GM12875 (cell line): ENCODE results near the gene LUZP1.
"Not testable (repeated sequence)": the region's sequence is repeated elsewhere in the genome, so short reads cannot be mapped to it uniquely, and the experiment has no call there.

Source experiments
- H3K4me3 ChIP-seq: one replicate; pipeline ENCODE4 v1.5.1; 2011; ENCODE audit warnings: low read depth, low read length, control low read depth
- TF ChIP-seq, protein P1 (sequence below): IDR thresholded peaks from 2 replicates; pipeline ENCODE4 v1.5.1; 2011; ENCODE audit warnings: low read depth, mild to moderate bottlenecking, control low read depth, inconsistent platforms, low read length, moderate library complexity, borderline replicate concordance; ENCODE audit not compliant: insufficient read depth

LUZP1 gene

DNA sequence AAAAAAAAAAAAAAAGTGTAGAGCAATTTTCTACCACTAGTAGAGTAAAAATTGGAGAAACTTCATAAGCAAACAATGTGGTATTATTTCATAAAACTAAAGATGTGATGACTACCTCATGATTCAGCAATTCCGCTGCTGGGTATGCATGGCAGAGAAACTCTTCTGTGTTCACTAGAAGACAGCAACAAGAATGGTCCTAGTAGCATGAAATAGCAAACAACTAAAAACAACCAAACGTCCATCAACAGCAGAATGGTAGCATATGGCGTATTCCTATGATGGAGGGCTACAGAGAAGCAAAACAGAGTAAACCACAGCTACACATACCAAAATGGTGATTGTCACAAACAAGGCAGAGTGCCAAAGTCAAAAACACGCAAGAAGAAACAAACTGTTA lies 29.7 kb upstream of the LUZP1 start:
- H3K4me3 ChIP-seq: no peak overlapping the region
- TF ChIP-seq, protein P1, sequence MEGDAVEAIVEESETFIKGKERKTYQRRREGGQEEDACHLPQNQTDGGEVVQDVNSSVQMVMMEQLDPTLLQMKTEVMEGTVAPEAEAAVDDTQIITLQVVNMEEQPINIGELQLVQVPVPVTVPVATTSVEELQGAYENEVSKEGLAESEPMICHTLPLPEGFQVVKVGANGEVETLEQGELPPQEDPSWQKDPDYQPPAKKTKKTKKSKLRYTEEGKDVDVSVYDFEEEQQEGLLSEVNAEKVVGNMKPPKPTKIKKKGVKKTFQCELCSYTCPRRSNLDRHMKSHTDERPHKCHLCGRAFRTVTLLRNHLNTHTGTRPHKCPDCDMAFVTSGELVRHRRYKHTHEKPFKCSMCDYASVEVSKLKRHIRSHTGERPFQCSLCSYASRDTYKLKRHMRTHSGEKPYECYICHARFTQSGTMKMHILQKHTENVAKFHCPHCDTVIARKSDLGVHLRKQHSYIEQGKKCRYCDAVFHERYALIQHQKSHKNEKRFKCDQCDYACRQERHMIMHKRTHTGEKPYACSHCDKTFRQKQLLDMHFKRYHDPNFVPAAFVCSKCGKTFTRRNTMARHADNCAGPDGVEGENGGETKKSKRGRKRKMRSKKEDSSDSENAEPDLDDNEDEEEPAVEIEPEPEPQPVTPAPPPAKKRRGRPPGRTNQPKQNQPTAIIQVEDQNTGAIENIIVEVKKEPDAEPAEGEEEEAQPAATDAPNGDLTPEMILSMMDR: no peak

DNA sequence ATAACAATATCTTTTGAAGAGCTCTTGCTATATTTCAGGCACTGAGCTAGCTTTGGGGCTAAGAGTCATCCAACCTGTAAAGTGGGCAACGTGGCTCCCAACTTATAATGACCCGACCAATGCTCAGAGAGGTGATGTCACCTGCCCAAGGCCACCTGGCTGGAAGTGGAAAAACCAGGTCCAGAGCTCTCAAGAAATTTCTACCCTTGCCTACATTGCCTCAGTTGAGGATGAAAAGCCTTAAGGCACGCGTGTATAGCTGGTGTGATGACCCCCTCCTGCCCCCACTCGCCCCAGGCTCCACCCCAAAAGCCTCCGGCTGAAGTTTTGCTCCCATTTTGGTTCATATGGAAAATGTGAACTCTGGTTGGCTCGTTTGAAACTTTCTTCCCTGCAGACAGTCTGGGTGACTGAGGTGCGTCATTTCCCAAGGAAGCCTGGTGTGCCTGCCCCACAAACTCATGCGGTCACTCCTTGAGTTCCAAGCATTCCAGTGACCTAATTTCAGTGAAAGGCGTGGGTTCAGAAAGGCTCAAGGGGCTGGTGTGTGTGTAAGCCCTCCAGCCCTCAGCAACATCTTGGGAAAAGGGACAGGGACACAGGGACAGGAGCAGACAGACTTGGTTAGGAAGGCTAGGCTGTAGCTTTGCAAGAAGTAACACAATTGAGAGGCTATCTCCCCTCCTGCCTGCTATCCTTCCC lies 28.1 kb upstream of the LUZP1 start:
- H3K4me3 ChIP-seq: no peak overlapping the region
- TF ChIP-seq, protein P1: no peak

DNA sequence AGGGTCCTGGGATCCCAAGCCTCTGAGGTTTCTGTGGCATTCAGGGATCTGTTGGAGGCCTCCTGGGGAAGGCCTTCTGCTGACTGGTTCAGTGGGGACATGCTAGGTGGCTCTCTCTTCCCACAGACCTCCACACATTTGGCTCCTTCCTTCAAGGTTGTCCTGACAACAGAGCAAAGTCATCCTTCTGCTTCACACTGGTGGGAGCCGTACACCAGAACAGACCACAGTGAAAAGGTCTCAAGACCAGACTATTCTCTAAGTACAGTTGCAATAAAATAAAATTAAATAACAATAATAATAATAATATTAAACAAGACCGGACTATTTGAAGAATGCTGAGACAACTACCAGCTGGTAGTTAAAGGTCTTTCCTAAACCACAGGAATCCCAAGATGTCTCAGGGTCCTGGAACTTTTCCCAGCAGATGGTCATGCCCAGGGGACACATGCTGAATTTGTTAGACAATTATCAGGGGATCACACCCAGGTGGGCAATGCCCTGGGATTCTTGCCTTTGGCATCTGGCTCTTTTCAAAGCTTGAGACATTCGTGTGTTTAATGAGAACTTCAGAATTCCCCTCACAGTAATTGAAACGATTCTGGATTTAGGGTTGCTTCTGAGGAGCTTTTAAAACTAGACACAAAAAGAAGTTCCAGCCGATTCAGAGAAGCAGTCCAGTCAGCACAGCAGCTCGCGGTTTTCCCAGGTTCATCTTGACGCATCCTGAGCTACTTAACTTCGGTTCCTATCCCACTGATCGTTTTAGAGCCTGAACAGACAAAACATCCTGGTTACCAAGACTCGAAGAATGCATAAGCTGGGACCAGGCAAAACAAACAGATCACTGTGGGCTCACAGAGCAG lies 25.7 kb upstream of the LUZP1 start:
- TF ChIP-seq, protein P1: no peak
- no peak overlapping the region for H3K4me3 ChIP-seq

DNA sequence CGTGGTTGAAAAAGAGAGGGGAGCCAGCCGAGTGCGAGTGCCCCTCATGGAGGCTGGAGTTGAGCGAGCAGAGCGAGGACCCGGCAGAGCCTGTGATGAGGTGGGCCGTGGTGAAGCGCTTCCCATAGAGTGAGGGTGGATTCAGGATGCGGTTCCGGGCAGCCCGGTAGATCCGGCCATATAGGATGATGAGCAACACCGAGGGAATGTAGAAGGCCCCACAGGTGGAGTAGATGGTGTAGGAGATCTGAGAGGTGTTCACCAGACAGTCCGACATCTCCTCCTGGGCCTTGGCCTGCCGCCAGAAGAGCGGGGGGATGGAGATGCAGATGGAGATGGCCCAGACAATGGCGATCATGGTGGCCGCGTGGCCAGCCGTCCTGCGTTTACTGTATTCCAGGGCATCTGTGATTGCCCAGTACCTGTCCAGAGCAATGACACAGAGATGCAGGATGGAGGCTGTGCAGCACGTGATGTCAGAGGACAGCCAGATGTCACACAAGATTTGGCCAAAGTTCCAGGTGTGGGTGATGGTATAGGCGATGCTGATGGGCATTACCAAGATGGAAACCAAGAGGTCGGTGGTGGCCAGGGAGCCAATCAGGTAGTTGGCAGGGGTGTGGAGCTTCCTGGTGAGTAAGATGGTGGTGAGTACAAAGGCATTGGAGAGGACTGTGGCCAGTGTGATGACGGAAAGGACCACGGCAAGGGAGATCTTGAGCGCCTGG lies 24.9 kb upstream of the LUZP1 start:
- no peak overlapping the region for H3K4me3 ChIP-seq
- TF ChIP-seq, protein P1: no peak

DNA sequence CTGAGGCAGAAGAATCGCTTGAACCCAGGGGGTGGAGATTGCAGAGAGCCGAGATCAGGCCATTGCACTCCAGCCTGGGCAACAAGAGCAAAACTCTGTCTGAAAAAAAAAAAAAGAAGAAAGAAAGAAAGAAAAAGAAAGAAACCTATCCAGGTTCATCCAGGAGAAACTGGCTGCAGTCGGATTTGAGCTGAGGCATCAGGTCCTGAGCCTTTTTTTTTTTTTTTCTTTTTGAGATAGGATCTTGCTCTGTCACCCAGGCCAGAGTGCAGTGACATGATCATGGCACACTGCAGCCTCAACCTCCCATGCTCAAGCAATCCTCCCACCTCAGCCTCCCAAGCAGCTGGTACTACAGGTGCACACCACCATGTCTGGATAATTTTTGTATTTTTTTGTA lies 22.5 kb upstream of the LUZP1 start:
- TF ChIP-seq, protein P1: no peak
- H3K4me3 ChIP-seq: no peak overlapping the region

DNA sequence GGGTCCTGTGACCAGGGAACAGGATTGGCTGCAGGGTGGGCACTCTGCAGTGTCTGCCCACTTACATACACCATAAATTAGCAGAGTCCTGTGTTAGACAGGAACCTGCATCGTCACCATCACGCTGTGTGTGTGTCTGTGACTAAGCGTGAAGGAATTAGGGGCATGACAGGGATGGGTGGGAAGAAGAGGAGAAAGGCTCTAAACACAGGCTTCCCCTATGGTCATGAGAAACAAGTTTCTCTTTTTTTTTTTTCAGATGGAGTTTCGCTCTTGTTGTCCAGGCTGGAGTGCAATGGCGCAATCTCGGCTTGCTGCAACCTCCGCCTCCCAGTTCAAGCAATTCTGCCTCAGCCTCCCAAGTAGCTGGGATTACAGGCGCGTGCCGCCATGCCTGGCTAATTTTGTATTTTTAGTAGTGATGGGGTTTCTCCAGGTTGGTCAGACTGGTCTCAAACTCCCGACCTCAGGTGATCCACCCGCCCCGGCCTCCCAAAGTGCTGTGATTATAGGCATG lies 20.3 kb upstream of the LUZP1 start:
- H3K4me3 ChIP-seq: not testable (repeated sequence)

DNA sequence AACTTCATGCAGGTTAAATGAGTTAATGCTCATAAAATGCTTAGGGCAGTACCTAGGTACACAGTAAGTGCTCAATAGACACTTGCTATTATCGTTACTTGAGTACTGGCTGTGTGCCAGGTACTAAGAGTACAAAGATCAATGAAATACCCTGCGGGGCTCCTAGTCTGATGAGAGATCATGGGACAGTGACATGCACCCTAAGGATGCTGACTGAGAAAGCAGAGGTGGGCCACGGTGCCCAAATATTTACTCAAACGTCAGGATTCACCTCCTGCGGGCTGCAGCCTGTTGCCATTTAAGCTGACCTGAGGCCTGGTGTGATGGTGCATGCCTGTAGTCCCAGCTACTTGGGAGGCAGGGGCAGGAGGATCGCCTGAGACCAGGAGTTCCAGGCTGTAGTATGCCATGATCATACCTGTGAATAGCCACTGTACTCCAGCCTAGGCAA lies 19.8 kb upstream of the LUZP1 start:
- H3K4me3 ChIP-seq: no peak overlapping the region
- TF ChIP-seq, protein P1: no peak
